DMS153 (cell line): Measurements from ENCODE around the gene RAB6B.

ENCODE experiments used
- DNase-seq: peaks from one replicate; lab custom pipeline; 2025; lab: John Stamatoyannopoulos, UW

Gene RAB6B

GRCh38 chr3:133881492-133881891 lies 14.2 kb downstream of the RAB6B start:
- no peak for DNase-seq

- no peak for DNase-seq
Observed at GRCh38 chr3:133880886-133881455, 14.7 kb downstream of the RAB6B start.

DNA sequence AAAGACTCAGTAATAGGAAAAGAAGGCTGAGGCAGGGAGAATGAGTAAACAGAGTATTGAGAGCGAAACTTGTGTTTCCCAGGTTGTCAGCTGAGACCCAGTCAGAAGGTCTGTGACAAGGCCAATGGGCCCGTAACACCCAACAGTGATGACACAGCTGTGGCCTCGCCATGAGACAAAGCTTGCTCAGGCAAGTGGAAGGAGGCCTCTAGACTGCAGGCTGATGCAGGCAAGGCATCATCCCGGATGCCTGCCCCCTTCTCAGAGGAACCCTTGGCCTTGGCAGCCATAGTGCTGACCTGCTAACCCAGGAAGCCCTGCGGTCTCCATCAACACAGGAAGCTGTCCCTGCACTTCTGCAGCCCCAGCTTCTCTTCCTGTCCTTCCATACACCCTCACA lies 15.4 kb downstream of the RAB6B start:
- no peak for DNase-seq

GRCh38 chr3:133878518-133878917 lies 17.2 kb downstream of the RAB6B start:
- DNase-seq = no peak

GRCh38 chr3:133877221-133877620 lies 18.5 kb downstream of the RAB6B start:
- no peak for DNase-seq

DNA sequence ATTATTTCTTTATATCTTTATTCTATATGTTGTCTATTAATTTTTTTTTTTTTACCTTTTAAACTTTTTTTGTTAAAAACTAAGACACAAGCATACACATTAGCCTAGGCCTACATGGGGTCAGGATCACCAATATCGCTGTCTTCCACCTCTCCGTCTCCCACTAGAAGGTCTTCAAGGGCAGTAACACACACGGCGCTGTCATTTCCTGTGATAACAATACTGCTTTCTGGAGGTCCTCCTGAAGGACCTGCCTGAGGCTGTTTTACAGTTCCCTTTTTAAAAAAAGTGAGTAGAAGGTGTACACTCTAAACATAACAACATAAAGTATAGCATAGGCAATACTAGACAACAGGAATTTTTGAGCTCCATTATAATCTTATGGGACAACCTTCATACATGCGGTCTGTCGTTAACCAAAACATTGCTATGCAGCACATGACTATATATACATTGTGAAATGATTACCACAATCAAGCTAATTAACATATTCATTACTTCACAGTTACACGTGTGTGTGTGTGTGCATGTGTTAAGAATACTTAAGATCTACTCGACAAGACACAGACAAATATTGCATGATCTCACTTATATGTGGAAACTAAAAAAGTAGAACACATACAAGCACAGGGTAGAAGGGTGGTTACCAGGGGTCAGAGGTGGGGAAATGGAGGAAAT lies 20.8 kb downstream of the RAB6B start:
- no peak for DNase-seq

DNA sequence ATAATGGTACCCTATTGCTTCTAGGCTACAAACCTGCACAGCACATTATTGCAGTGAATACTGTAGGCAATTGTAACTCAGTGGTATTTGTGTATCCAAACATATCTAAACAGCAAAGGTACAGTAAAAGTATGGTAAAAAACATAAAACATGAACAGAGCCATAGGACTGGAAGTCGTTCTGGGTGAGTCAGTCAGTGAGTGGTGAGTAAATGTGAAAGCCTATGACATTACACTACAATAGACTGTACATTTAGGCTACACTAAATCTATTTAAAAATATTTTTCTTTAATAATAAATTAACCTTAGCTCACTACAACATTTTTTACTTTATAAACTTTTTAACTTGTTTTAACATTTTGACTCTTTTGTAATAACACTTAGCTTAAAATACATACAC lies 21.3 kb downstream of the RAB6B start:
- no peak for DNase-seq

DNA sequence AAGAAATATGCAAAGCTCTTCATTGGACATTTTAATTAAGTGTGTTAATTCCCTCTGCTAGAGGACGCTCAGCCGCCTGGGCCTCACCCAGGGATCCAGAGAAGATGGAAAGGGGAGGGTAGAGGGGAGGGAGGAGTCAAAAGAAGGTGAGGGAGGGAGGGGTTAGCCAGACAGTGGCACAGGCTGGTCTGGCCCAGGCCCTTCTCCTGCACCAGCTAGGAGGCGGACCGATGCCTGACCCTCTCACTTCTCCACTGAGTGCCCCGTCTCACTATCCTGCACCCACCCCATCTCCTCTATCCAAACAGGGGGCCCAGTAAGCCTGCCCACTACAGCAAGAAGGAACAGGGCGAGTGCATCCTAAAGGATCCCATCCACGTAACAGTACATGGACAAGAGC lies 22.9 kb downstream of the RAB6B start:
- no peak for DNase-seq

DNA sequence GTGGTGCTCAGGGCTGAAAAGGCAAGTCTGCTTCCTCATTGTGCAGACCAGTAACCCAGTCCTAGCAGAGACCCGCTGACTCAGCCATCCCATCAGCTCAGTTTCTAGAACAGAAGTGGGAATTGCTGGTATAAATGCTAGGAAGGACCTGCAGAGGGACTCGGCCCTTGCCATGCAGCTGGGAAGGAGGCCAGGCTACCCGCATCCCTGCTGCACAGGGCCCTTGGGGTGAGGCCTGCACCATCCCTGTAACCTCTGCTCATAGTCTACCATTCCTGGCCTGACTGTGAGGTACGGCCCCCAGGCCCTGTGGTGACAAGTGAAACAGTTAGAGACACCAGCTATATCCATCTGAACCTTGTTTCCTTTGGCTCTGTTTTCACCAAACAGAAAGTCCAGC lies 23.5 kb downstream of the RAB6B start:
- no peak for DNase-seq

GRCh38 chr3:133871368-133872090 lies 24.2 kb downstream of the RAB6B start:
- DNase-seq = no peak

- no peak for DNase-seq
Observed at GRCh38 chr3:133870822-133871221, 24.9 kb downstream of the RAB6B start.

- no peak for DNase-seq
Observed at GRCh38 chr3:133869586-133869985, 26.1 kb downstream of the RAB6B start.

DNA sequence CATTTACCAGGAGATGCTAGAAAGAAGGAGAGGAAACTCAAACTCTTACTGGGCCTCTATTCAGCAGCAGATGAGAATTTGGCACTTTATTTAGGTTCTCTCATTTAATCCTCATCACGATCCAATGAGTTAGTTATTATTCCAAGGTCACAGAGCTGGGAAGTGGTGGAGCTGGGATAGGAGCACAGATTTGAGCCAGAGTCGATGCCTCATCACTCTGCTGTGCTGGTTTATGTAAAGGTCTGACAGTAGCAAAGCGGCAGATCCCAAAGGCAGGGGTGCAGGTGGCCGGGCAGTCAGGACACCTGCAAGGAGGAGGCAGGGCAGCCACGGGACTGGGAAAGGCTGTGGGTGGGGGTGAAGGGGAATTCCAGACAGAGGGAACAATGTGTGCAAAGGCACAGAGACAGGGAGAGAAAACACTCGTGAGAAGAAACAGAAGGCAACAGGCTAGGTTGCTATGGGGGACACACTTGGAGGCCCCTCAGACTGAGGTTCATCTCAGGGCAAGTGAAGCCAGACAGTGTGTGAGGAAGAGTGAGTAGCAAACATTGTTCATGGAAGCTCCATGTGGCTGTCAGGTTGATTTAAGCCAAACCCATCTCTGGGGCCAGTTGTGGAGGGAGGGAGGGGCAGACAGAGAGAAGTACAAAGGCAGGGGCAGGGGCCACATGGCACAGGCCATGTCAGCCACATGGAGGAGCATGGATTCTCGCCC lies 26.8 kb downstream of the RAB6B start:
- no peak for DNase-seq

- DNase-seq = no peak
Observed at GRCh38 chr3:133868186-133868585, 27.5 kb downstream of the RAB6B start.

DNA sequence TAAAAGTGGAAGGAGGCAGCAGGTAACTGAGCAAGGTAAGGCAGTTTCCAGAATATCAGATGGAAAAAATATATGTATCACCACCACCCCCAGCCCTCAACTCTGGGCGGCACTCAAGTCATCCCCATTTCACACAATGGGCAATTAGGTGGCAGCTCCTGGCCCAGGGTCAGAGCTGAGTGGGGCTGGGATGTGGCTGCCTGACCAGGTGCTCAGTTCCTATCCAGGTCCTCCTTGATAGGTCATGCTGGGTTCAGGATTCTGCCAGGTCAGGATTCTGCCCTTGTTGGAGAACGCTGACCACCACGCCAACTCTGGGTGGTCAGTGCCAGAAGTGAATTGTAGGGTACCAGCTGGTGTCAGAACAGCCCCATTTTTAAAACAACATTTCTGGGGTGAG lies 29.5 kb downstream of the RAB6B start:
- DNase-seq = no peak

- DNase-seq = no peak
Observed at GRCh38 chr3:133865136-133865855, 30.4 kb downstream of the RAB6B start.

DNA sequence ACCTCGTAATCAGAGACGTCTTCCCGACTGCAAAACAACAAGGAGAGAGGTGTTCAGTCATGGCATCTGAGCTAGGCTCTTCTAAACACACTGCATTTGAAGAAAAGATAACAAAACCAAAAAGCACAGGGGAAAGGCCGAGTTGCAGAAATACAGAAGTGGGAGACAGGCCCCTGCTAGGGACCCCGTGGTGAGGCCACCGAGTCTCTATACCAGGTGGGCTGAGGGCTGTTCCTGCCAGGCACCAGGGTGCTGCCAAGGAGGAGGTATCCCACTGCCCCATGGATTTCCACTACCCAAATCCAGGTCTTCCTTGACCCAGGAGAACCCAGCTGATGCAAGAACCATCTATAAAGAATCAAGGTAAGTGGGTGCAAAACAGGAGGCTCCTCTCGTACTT lies 31.1 kb downstream of the RAB6B start:
- DNase-seq = no peak

- no peak for DNase-seq
Observed at GRCh38 chr3:133863911-133864310, 31.8 kb downstream of the RAB6B start.

GRCh38 chr3:133862161-133862560 lies 33.5 kb downstream of the RAB6B start:
- DNase-seq = no peak

GRCh38 chr3:133860519-133860918 lies 35.2 kb downstream of the RAB6B start:
- no peak for DNase-seq

- no peak for DNase-seq
Observed at GRCh38 chr3:133859381-133860234, 36.1 kb downstream of the RAB6B start.
